Upper lobe of left lung (tissue), 6 donors: Measurements from ENCODE around the gene RIGI. TPM values are rescaled to one million over a fixed set of nuclear protein-coding genes. Genes with fewer than 3 reads are reported as not detected.

Experiments used
- ATAC-seq, 2 donors: fragments of 200-7000 bp; cut with Tn5 transposase; one replicate each; pipeline ENCODE4 v1.9.1; 2022; ENCODE audit warnings: mild to moderate bottlenecking in 2 of 2, moderate library complexity in 2 of 2; ENCODE audit not compliant: low FRiP score in 2 of 2
- DNase-seq, 2 donors: peaks; one replicate each; pipeline ENCODE4 v3.0.0-alpha.2; 2019 to 2020
- H3K27ac ChIP-seq, 4 donors: fragments of 200-600 bp; sonication (generic); one replicate each; pipeline ENCODE4 v1.5.1; 2016 to 2019
- H3K27me3 ChIP-seq, 4 donors: fragments of 200-600 bp; sonication (generic); one replicate each; pipeline ENCODE4 v1.5.1; 2017 to 2019
- H3K36me3 ChIP-seq, 4 donors: fragments of 200-600 bp; sonication (generic); one replicate each; pipeline ENCODE4 v1.5.1; 2016 to 2019
- H3K4me1 ChIP-seq, 4 donors: fragments of 200-600 bp; sonication (generic); one replicate each; pipeline ENCODE4 v1.5.1; 2018 to 2019
- H3K4me3 ChIP-seq, 4 donors: fragments of 200-600 bp; sonication (generic); one replicate each; pipeline ENCODE4 v1.5.1; 2017 to 2019; ENCODE audit warnings: mild to moderate bottlenecking in 2 of 4, moderate library complexity in 1 of 4
- H3K9me3 ChIP-seq, 4 donors: fragments of 200-600 bp; sonication (generic); one replicate each; pipeline ENCODE4 v1.5.1; 2018 to 2019
- EP300 ChIP-seq, 4 donors: sonication (generic); formaldehyde crosslinking; IDR thresholded peaks; one replicate each; pipeline ENCODE4 v1.5.1; 2017; ENCODE audit warnings: antibody characterized with exemption in 4 of 4, control low read depth in 2 of 4
- POLR2A ChIP-seq, 4 donors: fragments of 450-650 bp; IDR thresholded peaks; one replicate each; pipeline ENCODE4 v1.5.1; 2016 to 2017; ENCODE audit warnings: antibody characterized with exemption in 4 of 4, mild to moderate bottlenecking in 2 of 4
- POLR2AphosphoS5 ChIP-seq, 2 donors: sonication (generic); formaldehyde crosslinking; IDR thresholded peaks; one replicate each; pipeline ENCODE4 v1.5.1; 2017; ENCODE audit warnings: antibody characterized with exemption in 2 of 2
- WGBS, 2 donors: methylation state at CpG; one replicate each; pipeline ENCODE4 v1.1.5; 2017 to 2018; 5-methylcytosine and 5-hydroxymethylcytosine counted together
- total RNA-seq, 6 donors: library from RNA; depleted of rRNA in 4 of 6; stranded (reverse); fragments of >200 nt in 4 of 6; gene quantifications; one replicate each; pipeline versions ENCODE4 v1.1.0 to v1.2.1, GENCODE V29; 2016 to 2021
- TF ChIP-seq, protein P1 (sequence below), 6 experiments: fragments of 450-650 bp in 4 of 6; fragments of 200-600 bp in 2 of 6; sonication (generic) in 2 of 6; IDR thresholded peaks; one replicate each; pipeline ENCODE4 v1.5.1; 2016 to 2019; ENCODE audit warnings: antibody characterized with exemption in 6 of 6
- donor health status: DM: no; HTN: no; CAD: no; lungs with moderate emphysema.
- donor health status: DM: no; HTN: yes; CAD: no; lungs with severe emphysema.

Gene RIGI
- total RNA-seq, 6 donors from 2014 or later, result 7.8 to 24.1 (median 15.3) TPM

- Histone ChIP-seq H3K27me3 (no peaks in the 10 kb centered on the region), H3K27ac (no peak overlapping the region), H3K36me3 (peaks cover 0 to 49% (median 11%) of the 10 kb centered on the region in 4 donors), H3K4me3 (no peak overlapping the region), H3K4me1 (no peaks in the 10 kb centered on the region), H3K9me3 (no peaks in the 10 kb centered on the region)
- TF ChIP-seq EP300 (IDR thresholded peaks at IDR 0.05), result no peak
- TF ChIP-seq POLR2AphosphoS5 (IDR thresholded peaks at IDR 0.05), result no peak
- no peak for TF ChIP-seq POLR2A (IDR thresholded peaks at IDR 0.05)
- TF ChIP-seq, protein P1, sequence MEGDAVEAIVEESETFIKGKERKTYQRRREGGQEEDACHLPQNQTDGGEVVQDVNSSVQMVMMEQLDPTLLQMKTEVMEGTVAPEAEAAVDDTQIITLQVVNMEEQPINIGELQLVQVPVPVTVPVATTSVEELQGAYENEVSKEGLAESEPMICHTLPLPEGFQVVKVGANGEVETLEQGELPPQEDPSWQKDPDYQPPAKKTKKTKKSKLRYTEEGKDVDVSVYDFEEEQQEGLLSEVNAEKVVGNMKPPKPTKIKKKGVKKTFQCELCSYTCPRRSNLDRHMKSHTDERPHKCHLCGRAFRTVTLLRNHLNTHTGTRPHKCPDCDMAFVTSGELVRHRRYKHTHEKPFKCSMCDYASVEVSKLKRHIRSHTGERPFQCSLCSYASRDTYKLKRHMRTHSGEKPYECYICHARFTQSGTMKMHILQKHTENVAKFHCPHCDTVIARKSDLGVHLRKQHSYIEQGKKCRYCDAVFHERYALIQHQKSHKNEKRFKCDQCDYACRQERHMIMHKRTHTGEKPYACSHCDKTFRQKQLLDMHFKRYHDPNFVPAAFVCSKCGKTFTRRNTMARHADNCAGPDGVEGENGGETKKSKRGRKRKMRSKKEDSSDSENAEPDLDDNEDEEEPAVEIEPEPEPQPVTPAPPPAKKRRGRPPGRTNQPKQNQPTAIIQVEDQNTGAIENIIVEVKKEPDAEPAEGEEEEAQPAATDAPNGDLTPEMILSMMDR (IDR thresholded peaks at IDR 0.05), result no peak
- DNase-seq (no peak), ATAC-seq (no peak)
Observed at GRCh38 chr9:32497921-32498320, 28.1 kb downstream of the RIGI start.

DNA sequence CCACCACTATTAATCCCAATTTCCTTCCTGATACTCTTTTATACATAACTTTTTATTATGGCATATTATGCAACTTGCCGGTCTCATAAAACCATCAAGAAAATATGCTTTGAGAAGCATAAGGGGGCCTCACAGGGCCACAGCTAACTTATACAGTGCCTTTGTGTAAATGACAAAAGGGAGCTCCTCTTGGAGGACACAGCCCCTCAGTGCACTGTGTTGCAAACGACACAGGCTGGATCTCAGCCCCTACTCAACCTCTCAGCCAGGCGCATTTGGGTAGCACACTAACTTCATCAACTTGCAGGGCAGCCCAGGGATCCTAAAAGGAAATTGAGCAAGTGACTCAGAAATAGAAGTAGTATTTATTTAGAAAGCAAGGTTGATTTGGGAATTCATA is 35.4 kb downstream of the RIGI start:
- no peak overlapping the region for H3K27ac ChIP-seq
- H3K4me3 ChIP-seq, result no peak overlapping the region
- H3K9me3 ChIP-seq, result no peaks in the 10 kb centered on the region
- ATAC-seq (no peak), DNase-seq (no peak)
- H3K27me3 ChIP-seq, result no peaks in the 10 kb centered on the region
- H3K36me3 ChIP-seq, result peaks cover 12 to 78% (median 27%) of the 10 kb centered on the region in 4 donors
- no peaks in the 10 kb centered on the region for H3K4me1 ChIP-seq
- WGBS, 2 donors, result 76 to 78% methylated on average over 3 of the region's 3 CpGs
- TF ChIP-seq POLR2AphosphoS5 (IDR thresholded peaks at IDR 0.05) (no peak), EP300 (IDR thresholded peaks at IDR 0.05) (no peak), POLR2A (IDR thresholded peaks at IDR 0.05) (no peak)
- TF ChIP-seq, protein P1 (IDR thresholded peaks at IDR 0.05), result no peak

DNA sequence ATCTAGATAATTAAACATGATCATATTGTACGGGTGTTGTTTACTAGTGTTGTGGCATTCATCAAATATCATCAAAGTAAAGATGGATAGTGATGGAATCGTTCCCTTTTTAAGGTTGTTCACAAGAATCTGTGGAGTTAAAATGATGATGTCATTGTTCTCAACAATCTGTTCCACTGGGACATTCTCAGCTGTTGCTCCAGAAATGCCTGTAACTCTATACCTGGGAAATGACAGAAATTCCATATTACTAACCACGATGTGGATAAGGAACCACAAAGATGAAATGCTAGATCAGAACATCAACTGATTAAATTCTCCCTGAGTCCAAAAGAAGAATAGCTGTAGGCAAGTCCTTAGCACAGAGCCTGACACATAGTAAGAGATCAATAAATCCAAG is 38.0 kb downstream of the RIGI start:
- 83 to 94% methylated on average over 3 of the region's 3 CpGs for WGBS, 2 donors
- no peaks in the 10 kb centered on the region for H3K4me1 ChIP-seq
- H3K4me3 ChIP-seq, result no peak overlapping the region
- no peaks in the 10 kb centered on the region for H3K27me3 ChIP-seq
- ATAC-seq (no peak), DNase-seq (no peak)
- H3K27ac ChIP-seq, result no peak overlapping the region
- TF ChIP-seq POLR2A (IDR thresholded peaks at IDR 0.05) (no peak), POLR2AphosphoS5 (IDR thresholded peaks at IDR 0.05) (no peak), EP300 (IDR thresholded peaks at IDR 0.05) (no peak)
- TF ChIP-seq, protein P1 (IDR thresholded peaks at IDR 0.05), result no peak
- no peaks in the 10 kb centered on the region for H3K9me3 ChIP-seq
- peaks cover 29 to 98% (median 44%) of the 10 kb centered on the region in 4 donors for H3K36me3 ChIP-seq

DNA sequence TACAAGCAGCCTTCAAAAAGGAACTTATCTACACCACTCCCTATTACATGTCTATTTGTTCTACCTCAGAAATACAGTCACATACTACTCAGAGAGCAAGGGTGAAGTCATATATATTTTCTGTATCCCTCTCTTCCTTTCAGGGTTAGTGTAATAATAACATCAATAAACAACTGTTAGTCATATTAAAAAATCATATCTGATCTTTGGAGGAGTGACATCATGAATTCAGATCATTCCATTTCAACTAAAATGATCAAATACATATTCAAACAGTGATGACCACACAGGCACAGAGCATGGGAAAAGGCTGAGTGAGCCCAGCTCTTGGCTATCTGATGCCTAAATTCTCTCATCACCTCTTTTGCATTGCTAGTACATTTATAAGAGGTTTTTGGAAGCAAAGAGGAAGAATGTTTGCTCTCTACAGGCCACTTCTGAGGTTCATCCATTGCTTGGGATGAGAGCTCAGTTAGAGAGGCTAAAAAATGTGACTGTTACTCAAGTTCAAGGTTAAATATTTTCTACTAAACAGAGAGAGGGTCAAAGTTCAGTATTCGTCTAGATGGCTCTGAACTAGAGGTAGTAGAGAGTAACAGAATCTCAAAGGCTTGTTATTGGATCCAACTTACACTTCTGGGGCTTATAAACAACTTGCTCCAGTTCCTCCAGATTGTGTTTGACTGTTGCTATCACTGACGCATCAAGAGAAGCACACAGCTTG is 39.0 kb downstream of the RIGI start:
- DNase-seq (no peak), ATAC-seq (no peak)
- WGBS, 2 donors, result 78 to 87% methylated on average over 2 of the region's 2 CpGs
- H3K27ac ChIP-seq, result no peak overlapping the region
- no peaks in the 10 kb centered on the region for H3K4me1 ChIP-seq
- no peaks in the 10 kb centered on the region for H3K27me3 ChIP-seq
- H3K9me3 ChIP-seq, result no peaks in the 10 kb centered on the region
- peaks cover 36 to 98% (median 49%) of the 10 kb centered on the region in 4 donors for H3K36me3 ChIP-seq
- H3K4me3 ChIP-seq, result no peak overlapping the region
- TF ChIP-seq, protein P1 (IDR thresholded peaks at IDR 0.05), result no peak
- TF ChIP-seq POLR2AphosphoS5 (IDR thresholded peaks at IDR 0.05) (no peak), EP300 (IDR thresholded peaks at IDR 0.05) (no peak), POLR2A (IDR thresholded peaks at IDR 0.05) (no peak)

DNA sequence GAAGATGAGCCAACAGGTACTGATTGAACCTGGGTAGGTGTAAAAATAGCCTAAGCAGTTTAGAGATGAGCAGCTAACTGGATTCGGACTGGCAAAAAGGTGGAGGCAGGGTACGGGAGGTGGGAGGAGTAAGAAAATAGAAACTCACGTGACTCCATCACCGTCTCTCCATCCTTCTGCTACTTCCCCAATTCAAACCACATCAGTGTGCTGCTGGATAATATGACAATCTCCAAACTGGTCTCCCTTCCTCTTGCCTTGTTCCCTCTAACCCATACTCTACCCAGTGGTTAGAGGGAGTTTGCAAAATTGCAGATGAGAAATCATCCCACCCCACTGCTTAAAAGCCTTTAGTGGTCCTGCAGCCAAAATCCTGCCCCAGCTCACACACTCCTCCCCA is 42.7 kb downstream of the RIGI start:
- 77 to 81% methylated on average over 4 of the region's 4 CpGs for WGBS, 2 donors
- no peak for DNase-seq
- ATAC-seq, result no peak
- no peak overlapping the region for H3K4me3 ChIP-seq
- H3K27me3 ChIP-seq, result no peaks in the 10 kb centered on the region
- H3K4me1 ChIP-seq, result no peaks in the 10 kb centered on the region
- no peak for TF ChIP-seq POLR2AphosphoS5 (IDR thresholded peaks at IDR 0.05)
- TF ChIP-seq POLR2A (IDR thresholded peaks at IDR 0.05), result no peak
- no peak for TF ChIP-seq EP300 (IDR thresholded peaks at IDR 0.05)
- TF ChIP-seq, protein P1 (IDR thresholded peaks at IDR 0.05), result no peak
- H3K27ac ChIP-seq, result no peak overlapping the region
- no peaks in the 10 kb centered on the region for H3K9me3 ChIP-seq
- H3K36me3 ChIP-seq, result peaks cover 39 to 95% (median 51%) of the 10 kb centered on the region in 4 donors
